Stimulated activated CD8-positive, alpha-beta memory T cell treated with anti-CD3 and anti-CD28 coated beads, Interleukin-7, amount 100 ng/mL, for 24 hours (primary cell): ENCODE data around the gene NXN.
"Not testable (repeated sequence)": the region's sequence is repeated elsewhere in the genome, so short reads cannot be mapped to it uniquely, and the experiment has no call there.

Experiments
- DNase-seq: peaks from one replicate; pipeline ENCODE4 v3.0.0-alpha.2; 2020; ENCODE audit warnings: low read depth

NXN gene

GRCh38 chr17:862582-862981, 117.0 kb downstream of the NXN start:
- no peak for DNase-seq

GRCh38 chr17:861364-861763, 118.2 kb downstream of the NXN start:
- no peak for DNase-seq

DNA sequence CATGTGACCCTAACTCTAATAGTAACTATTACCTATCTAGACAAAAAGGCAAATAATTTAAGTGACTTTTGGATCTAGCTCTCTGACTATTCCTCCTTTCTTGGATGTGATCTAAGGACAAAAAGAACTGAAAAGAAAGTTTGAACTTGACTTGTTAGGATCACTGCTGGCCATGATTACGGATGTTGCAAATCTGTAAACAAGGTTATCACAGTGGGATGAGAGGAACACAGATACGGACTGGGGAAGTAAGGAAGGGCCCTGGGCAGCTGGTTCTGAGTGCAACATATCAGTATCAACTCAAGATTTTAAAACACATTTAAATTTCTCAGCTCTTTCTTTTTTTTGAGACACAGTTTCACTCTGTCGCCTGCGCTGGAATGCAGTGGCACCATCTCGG, 118.8 kb downstream of the NXN start:
- DNase-seq: no peak

DNA sequence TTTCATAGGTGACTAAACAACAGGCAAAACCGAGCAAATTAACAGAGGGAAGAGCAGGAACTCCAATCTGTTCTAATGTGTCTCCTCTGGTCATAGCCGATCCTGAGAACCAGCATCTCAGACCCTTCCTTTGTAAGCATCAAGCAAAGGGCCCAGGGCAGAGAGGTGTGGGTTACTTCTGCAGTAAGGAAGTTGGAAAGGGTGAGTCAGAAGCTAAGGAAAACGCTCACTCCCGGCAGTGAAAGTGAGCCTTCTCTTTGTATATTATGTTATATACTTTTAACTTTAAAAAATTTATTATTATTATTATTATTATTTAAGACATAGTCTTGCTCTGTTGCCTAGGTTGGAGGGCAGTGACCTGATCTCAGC, 119.8 kb downstream of the NXN start:
- no peak for DNase-seq

DNA sequence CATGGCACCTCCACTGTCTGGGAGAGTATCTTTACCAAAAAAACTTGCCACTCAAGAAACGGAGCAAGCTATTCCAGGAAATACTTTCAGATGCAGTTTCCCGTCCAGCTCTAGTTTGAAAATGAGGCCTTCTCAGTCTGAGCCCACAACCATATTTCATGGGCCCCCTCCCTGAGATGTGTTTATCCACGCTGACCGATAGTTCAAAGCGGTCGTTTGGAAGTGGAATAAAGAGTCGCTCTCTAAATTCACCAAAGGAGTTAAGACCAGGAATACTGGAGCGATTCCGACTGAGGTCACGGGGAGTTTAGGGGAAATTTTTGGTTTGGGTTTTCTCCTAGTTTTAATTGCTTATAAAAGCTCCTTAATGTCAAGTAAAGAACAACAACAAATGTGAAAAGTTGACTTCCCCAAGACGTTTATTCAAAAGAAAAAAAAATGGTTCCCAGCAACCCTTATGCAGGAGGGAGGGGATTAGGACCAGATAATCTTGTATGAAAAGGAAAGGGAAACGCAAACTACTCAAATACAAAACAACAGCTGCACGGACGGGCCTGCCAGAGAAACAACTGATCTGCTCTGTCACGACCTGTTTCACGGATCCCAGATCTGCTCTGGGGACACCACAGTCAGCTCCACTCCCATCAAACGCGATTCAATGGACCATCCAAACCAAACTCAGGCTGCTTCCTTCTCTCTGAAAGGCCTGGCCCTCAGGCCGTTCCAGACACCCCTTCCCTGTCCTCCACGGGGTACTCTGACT, 120.3 kb downstream of the NXN start:
- no peak for DNase-seq

DNA sequence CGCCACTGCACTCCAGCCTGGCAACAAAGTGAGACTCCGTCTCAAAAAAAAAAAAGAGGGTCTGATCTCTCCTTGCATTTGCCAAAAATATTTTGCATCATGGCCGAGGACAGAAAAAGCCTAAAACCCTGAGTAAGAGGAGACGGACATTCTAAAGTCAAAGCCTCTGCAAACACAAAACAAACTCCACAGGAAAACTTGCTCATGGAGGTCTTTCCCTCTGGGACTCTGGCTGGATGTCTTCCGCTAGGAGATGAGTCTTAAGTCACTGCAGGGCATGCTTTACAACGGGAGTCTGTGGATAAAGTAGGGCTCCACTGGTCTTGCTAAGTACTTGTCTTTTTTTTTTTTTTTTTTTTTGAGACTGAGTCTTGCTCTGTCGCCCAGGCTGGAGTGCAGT, 123.4 kb downstream of the NXN start:
- DNase-seq: no peak

GRCh38 chr17:855569-855968, 124.0 kb downstream of the NXN start:
- DNase-seq: no peak

GRCh38 chr17:852850-853249, 126.7 kb downstream of the NXN start:
- DNase-seq: not testable (repeated sequence)

DNA sequence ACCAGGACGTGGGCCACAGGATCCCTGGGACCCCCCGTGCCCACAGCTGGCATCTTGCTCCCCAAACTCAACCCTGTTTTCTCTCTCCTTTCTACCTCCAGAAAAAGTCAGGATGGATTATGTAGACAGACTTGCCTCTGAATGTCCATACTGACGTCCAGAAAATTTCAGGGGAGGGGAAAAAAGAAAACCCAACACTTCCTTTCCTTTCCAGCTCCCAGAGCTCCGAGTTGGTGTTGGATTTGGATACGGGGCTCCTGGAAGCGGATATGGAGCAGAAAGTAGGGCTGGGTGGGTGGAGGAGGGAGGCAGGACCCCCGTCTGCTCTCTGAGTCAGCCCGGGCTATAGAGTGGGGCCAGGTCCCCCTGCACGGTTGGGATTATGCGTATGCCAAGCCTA, 127.2 kb downstream of the NXN start:
- no peak for DNase-seq

GRCh38 chr17:851924-852323, 127.7 kb downstream of the NXN start:
- DNase-seq: no peak

- no peak for DNase-seq
These were observed 128.5 kb downstream of the NXN start for GRCh38 chr17:850851-851763.

DNA sequence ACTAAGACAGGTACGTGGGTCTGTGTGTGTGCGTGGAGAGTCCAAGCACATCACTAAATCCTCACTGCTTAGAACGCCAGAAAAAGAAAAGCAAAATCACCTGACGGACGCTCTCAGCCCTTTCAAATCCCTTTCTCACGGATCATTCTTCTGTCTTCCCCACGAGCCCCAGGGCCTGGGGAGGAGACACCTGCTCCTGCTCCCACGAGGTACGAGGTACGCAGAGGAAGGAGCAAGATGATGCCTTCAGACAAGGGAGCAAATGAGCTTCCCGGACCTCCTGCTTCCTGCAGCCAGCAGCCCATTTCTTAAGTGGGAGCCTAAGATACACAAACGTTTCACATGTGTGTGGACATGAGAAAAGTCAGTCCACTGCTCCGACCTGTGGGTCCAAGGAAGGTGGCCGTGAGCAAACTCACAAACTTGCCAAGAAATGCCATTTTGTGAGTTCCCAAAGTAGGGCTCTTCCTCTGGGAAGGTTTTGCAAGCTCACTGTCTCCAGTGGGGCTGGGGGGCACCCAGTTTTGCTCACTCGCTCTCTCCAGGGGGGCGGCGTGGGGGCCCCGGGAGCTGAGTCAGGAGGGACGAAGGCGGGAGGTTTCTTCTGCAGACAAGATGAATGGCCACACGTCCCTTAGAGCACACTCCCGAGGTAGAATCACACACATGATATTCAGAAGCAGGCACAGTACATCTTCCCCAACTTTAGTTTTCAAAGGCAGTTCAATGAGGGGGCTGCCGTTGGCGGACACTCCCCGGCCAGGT, 129.3 kb downstream of the NXN start:
- DNase-seq: no peak

- DNase-seq: no peak
These were observed 131.2 kb downstream of the NXN start for GRCh38 chr17:848402-848801.

- no peak for DNase-seq
These were observed 132.4 kb downstream of the NXN start for GRCh38 chr17:846901-847843.

DNA sequence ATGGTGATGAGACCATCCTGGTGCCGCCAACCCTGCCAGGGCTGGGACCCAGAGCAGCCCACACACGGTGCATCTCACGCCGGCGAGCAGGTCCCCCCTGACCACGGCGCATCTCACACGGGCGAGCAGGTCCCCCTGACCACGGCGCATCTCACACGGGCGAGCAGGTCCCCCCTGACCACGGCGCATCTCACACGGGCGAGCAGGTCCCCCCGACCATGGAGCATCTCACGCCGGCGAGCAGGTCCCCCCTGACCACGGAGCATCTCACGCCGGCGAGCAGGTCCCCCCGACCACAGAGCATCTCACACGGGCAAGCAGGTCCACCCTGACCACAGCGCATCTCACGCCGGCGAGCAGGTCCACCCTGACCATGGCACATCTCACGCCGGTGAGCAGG, 138.3 kb downstream of the NXN start:
- DNase-seq: no peak

DNA sequence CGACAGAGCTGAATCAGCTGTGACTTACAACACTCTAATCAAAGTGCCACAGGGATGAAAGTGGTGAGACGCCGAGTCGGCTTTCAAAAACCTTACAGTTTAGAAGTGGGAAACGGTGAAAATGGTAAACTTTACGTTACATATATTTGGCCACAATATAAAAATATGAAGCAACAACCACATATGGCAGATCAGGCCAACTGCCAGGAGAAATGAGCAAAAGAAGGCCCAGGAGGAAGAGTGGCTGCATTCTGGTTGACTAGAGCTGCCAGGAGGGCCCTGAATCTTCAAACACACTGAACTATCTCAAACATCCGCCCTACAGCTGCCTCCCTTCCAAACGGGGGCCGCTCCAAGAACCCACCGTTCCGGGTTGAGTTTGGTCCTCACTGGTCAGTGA, 141.1 kb downstream of the NXN start:
- no peak for DNase-seq

DNA sequence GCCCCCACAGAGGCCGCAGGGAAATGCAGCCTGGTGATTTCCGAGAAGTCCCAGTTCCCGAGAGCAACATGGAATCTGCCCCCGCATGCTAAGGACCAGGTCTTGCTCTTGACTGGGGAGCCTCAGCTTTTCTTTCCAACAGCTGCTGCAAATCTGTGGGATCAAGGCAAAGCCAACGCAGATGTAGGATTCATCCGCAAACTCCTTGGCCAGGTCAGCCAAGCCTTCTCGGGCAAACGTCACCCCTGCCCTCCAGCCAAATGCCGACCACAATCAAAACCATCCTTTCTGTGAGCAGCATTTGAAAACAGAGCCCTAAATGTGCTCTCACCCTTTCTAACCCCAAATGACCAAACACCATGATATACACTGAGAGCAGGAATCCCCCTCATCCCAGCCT, 143.4 kb downstream of the NXN start:
- DNase-seq: no peak

DNA sequence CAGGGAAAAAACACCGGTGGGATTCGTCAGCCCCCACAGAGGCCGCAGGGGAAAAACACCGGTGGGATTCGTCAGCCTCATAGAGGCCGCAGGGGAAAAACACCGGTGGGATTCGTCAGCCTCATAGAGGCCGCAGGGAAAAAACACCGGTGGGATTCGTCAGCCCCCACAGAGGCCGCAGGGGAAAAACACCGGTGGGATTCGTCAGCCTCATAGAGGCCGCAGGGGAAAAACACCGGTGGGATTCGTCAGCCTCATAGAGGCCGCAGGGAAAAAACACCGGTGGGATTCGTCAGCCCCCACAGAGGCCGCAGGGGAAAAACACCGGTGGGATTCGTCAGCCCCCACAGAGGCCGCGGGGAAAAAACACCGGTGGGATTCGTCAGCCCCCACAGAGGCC, 143.9 kb downstream of the NXN start:
- DNase-seq: not testable (repeated sequence)

DNA sequence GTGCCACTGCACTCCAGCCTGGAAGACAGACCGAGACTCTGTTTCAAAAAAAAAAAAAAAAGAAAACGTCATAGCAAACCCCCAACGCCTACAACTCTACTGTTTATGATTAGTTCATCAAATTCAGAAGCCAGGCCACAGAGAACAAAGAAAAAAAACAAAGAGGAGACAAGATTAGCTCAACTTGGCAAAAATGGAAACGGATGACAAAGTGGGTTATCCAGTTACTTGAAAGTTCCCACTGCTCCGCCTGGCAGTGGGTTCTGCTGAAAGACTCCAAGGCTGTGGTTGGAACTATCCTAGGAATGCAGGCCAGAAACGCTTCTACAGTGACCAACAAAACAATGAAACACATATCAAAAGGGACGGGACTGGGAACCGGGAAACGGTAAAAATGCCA, 144.3 kb downstream of the NXN start:
- no peak for DNase-seq

DNA sequence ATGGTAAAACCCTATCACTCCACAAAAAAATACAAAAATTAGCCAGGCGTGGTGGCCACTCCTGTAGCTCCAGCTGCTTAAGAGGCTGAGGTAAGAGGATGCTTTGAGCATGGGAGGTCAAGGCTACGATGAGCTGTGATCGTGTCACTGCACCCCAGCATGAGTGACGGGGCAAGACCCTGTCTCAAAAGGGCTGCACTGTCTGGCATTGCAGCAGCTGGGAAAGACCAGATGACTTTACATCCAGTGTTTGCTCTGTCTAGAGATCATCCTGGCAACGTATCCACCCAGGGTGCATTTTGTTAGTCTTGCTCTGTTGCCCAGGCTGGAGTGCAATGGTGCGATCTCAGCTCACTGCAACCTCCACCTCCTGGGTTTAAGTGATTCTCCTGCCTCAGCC, 145.4 kb downstream of the NXN start:
- DNase-seq: no peak

- no peak for DNase-seq
These were observed 148.6 kb downstream of the NXN start for GRCh38 chr17:830950-831349.

DNA sequence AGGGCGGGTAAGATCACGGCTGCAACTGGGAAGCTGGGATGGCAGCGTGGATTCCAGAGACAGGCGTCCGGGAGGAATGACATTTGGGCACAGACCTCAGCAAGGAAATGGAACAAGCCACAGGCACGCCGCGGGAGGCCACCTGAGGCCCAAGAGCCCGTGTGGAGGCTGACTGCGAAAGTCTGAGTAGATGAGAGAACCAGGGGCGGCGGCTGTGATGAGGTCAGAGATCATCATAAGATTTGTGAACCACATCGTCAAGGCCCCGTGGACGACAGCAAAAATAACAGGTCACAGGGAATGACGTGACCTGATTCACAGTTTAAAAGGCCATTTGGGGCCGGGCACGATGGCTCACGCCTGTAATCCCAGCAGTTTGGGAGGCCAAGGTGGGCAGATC, 149.2 kb downstream of the NXN start:
- DNase-seq: no peak
